Central memory CD8-positive, alpha-beta T cell (primary cell): Measurements from ENCODE around the gene ZRSR2.

Experiments
- ATAC-seq: fragments of 150-1000 bp; cut with Tn5 transposase; replicated peaks from 2 replicates; pipeline ENCODE4 v1.10.0; 2022; ENCODE audit warnings: mild to moderate bottlenecking, moderate FRiP score, moderate number of reproducible peaks; ENCODE audit not compliant: poor library complexity, severe bottlenecking; ENCODE audit errors: extremely low read depth
- DNase-seq, 2 donors: peaks; one replicate each; pipeline ENCODE4 v3.0.0; 2021; ENCODE audit warnings: low spot score in 2 of 2
- H3K27ac Mint-ChIP-seq: one replicate; pipeline ENCODE4 v1.8.0; 2022; ENCODE audit warnings: low read depth, mild to moderate bottlenecking, moderate library complexity, mixed read lengths
- H3K27me3 Mint-ChIP-seq: one replicate; pipeline ENCODE4 v1.8.0; 2022; ENCODE audit warnings: mixed read lengths
- H3K36me3 Mint-ChIP-seq: one replicate; pipeline ENCODE4 v1.8.0; 2022; ENCODE audit warnings: mild to moderate bottlenecking, moderate library complexity, mixed read lengths; ENCODE audit not compliant: insufficient read depth
- H3K4me1 Mint-ChIP-seq: one replicate; pipeline ENCODE4 v1.8.0; 2022; ENCODE audit warnings: mixed read lengths
- H3K4me3 Mint-ChIP-seq: one replicate; pipeline ENCODE4 v1.8.0; 2022; ENCODE audit warnings: mild to moderate bottlenecking, moderate library complexity, mixed read lengths
- H3K9me3 Mint-ChIP-seq: one replicate; pipeline ENCODE4 v1.8.0; 2022; ENCODE audit warnings: mixed read lengths

Gene ZRSR2

DNA sequence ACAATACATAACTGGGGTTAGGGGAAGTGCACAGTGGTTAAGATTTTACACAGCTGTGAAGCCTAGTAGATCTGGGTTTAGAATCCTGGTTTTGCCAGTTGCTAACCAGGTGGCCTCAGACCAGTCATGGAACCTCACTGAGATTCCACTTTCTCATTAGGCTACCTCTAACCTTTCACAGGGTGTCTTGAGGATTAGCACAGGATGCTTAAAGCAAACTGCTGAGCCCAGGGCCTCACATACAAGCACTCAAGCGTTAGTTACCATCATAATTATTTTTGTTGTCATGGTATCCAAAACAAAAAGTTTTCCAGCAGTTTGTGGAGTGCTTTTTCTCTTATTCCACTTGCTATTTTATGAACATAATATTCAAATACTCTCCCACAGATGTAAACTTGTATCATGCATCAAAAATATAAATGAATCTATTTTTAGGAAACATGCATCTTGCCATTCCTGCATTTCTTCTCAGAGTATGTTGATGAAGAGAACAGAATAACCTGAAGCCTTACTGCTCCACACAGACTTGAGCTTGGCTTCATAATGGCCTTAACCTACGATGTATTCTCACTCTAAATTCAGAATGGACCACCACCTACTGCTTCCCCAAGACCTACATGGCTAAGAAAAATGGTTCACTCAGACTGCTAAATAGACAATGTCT is 51.7 kb downstream of the ZRSR2 start:
- DNase-seq (no peak), ATAC-seq (no peak)
- Mint-ChIP-seq H3K27ac (no peak overlapping the region), H3K9me3 (no peaks in the 10 kb centered on the region), H3K27me3 (no peaks in the 10 kb centered on the region), H3K4me1 (peaks cover 4% of the 10 kb centered on the region), H3K4me3 (no peak overlapping the region), H3K36me3 (peaks cover 13% of the 10 kb centered on the region)

DNA sequence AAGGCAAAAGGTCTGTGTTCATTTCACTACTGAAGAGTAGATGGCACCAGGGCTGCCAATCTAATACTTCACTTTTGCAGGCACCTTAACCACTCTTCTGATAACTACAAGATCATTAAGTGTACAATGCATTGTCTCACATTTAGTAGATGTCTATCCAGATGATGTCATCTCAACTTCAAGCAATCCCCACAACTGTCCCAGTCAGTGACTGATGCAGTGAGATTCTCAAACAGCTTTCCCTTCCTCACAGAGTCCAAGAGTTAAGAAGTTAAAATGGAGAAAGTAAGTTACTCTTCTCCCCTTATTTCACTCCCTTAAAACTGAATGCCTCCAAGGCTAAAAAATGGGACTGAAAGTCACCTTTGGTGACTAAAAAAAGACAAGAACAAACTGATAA is 53.7 kb downstream of the ZRSR2 start:
- Mint-ChIP-seq H3K36me3 (peaks cover 15% of the 10 kb centered on the region), H3K27ac (no peak overlapping the region)
- no peak for ATAC-seq

DNA sequence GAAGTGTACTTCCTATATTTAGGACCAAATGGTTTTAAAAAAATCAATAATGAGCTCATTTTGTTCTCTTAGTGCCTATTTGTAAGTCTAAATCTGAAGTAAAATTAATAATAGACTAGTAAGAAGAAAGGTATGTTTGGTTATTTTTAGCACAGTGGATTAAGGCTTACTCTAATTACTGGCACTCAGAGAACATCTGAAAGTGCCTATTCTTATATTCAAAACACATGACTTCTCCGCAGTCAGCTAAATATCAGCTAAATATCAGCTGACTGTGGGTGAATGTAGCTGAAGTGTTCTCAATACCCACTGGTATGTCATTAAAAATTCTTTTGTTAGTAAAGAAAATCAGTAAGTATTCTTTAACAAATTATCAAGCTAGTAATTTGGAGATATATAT is 58.3 kb downstream of the ZRSR2 start:
- no peak for DNase-seq
- Mint-ChIP-seq H3K9me3 (no peaks in the 10 kb centered on the region), H3K4me1 (peaks cover 17% of the 10 kb centered on the region), H3K27ac (no peak overlapping the region), H3K27me3 (no peaks in the 10 kb centered on the region), H3K4me3 (no peak overlapping the region), H3K36me3 (peaks cover 16% of the 10 kb centered on the region)
- ATAC-seq, result no peak

More for the DNA sequence above, 53.7 kb downstream of the ZRSR2 start:
- DNase-seq, result no peak
- Mint-ChIP-seq H3K9me3 (no peaks in the 10 kb centered on the region), H3K4me3 (no peak overlapping the region), H3K4me1 (peaks cover 4% of the 10 kb centered on the region), H3K27me3 (no peaks in the 10 kb centered on the region)

DNA sequence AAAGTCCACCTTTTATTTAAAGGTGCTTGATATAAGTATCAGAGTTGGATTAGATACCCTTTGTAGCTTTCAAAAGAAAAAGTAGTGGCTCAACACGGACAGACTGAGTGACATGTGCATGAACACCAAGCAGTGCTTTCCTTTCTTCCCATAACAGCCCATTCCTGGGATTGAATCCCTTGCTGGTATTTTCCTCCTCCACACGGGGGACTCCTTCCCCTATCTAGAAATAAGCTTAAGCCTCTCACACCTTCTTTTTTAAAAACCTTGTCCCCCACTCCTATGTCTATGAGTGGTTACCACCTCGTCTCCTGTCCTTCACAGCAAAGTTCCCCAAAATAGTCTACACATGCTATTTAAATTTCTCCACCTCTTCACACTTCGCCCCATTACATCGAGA is 59.3 kb downstream of the ZRSR2 start:
- Mint-ChIP-seq H3K4me1 (peaks cover 14% of the 10 kb centered on the region), H3K27ac (peak overlapping the region; percentile 4), H3K4me3 (no peak overlapping the region), H3K36me3 (peaks cover 11% of the 10 kb centered on the region), H3K27me3 (no peaks in the 10 kb centered on the region), H3K9me3 (no peaks in the 10 kb centered on the region)
- DNase-seq (no peak), ATAC-seq (no peak)

DNA sequence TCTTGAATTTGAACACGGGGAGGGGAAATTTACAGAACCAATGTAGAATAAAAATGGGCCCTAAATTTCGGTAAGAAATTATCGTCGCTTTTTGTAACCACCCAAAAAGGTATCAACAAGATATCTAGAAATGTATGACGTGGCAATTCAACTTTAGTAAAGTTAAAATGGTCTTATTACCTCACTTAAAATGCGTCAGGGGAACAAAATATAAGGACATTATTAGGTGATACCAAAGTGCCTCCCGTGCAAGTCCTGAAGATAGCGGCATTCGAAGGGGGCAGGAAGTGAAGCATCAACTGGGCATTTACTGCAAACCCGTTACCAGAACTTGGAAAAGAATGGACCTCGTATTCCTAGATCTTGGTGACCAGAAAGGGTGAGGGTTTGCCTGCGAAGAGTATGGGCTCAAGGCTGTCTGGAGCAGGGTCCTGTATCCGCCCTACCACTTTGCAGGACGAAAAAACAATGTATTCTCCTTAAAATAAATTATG is 63.3 kb downstream of the ZRSR2 start:
- Mint-ChIP-seq H3K9me3 (no peaks in the 10 kb centered on the region), H3K36me3 (peaks cover 13% of the 10 kb centered on the region), H3K4me3 (peak overlapping the region; percentile 85), H3K27ac (no peak overlapping the region), H3K27me3 (no peaks in the 10 kb centered on the region), H3K4me1 (peaks cover 19% of the 10 kb centered on the region)
- DNase-seq, result no peak
- no peak for ATAC-seq

DNA sequence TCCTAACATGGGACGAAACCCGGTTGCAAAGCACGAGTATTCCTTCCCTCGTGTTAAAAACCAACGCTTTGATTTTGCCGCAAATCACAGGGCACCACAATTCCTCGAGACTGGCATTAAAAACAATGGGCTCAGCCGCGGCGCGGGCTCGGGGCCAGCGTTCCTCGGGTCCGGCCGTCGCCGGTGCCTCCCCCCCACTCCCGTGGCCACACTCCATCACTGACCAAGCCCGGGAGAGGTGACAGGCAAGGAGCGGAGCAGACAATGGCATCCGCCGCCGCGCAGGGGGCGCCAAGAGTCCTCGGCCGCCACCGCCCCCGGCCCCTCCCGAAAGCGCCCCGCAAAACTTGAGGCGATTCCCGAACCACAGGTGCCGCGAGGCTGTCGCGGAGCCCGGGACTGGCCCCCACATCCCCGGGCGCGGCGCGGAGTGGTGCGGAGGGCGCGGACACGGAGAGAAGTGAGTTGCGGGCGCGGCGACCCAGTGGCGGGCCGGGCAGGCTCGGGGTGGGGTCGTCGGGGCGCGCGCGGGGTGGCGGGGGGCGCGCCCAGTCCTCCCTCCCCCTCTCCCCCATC is 63.9 kb downstream of the ZRSR2 start:
- DNase-seq (peak in 1 of 2 donors; percentile 16), ATAC-seq (peak; percentile 14)
- no peaks in the 10 kb centered on the region for H3K9me3 Mint-ChIP-seq
- no peaks in the 10 kb centered on the region for H3K27me3 Mint-ChIP-seq
- H3K27ac Mint-ChIP-seq, result peak overlapping the region; percentile 96
- peaks cover 13% of the 10 kb centered on the region for H3K36me3 Mint-ChIP-seq
- peak overlapping the region; percentile 85 for H3K4me3 Mint-ChIP-seq
- H3K4me1 Mint-ChIP-seq, result peaks cover 19% of the 10 kb centered on the region

DNA sequence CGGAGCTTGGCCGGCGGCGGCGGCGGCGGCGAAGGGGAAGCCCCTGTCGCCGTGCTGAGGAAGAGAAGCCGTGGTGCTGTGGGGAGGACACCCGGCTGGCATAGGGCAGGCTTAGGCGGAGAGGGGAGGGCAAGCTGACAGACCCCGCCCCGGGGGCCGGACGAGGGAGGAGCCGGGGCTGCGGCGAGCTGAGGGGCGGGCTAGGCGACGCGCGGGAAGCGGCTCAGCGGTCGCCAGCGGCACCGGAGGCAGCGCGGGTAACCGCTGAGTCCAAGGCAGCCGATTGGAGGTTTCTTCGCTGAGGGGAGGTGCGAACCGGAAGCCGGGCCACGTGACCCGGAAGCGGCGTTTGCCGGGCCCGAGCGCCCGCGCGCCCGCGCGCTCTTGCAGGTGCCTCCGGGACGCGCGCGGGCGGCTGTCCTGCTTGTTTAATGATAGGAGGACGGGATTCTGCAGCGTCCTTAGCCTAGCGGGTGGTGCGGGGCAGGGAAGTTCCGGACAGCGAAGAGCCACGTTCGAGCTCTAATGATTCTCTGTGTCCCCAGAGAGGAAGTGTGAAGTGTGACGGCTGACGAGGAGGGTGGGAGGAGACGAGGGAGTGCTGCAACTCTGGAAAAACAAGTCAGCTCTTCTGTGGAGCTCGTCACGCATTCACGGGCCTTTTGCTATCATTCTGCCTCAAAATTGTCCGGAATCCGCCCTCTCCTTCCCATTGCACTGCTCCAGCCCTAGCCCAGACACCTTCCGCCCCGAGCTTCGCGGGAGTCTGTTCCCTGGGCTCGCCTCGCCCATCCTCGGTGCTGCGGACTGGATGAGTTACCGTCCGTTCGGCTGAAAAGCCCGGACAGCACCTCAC is 64.7 kb downstream of the ZRSR2 start, which contains the start of gene AP1S2:
AP1S2 (minus strand) TSS at position 102 of the 856 bp plus-strand sequence. CDS start 2,289 bp downstream, outside the sequence.
- Mint-ChIP-seq H3K4me1 (peaks cover 14% of the 10 kb centered on the region), H3K27me3 (no peaks in the 10 kb centered on the region), H3K9me3 (no peaks in the 10 kb centered on the region), H3K36me3 (peaks cover 13% of the 10 kb centered on the region), H3K27ac (peak within 1 kb of the TSS; percentile 96), H3K4me3 (peak within 1 kb of the TSS; percentile 85)
- ATAC-seq (peak; percentile 94), DNase-seq (peak; percentile 89 to 93)

DNA sequence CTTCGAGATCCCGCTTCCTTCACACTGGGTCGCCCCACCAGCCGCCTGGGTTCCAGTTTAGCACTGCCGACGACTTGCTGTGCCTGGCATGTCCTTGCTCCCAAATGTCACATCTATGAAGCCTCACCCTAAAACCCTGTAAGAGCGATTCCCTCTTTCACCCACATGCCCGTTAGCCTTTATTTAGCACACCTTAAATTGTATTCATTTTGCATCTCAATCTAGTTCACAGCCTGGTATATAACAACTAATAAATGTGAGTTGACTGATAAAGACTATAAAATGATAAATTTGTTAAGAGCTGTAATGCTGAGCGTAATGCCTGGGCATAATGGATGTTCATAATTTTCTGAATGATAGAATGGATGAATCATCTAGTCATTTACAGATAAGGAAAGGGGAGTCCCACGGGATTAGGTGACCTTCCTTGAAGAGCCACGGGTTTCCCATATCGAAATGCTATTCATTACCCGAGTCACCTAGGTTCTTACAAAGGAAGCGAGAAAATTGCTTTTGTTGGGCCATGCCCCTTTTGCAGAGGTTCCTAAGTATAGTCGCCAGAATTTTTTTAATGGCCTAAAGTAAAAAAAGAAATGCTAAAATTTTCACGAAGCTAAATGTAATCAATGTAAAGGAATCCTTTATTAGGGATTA is 65.4 kb downstream of the ZRSR2 start:
- ATAC-seq, result no peak
- peak overlapping the region; percentile 85 for H3K4me3 Mint-ChIP-seq
- peaks cover 13% of the 10 kb centered on the region for H3K36me3 Mint-ChIP-seq
- H3K4me1 Mint-ChIP-seq, result peaks cover 11% of the 10 kb centered on the region
- H3K9me3 Mint-ChIP-seq, result no peaks in the 10 kb centered on the region
- no peak for DNase-seq
- no peaks in the 10 kb centered on the region for H3K27me3 Mint-ChIP-seq
- peak overlapping the region; percentile 96 for H3K27ac Mint-ChIP-seq

DNA sequence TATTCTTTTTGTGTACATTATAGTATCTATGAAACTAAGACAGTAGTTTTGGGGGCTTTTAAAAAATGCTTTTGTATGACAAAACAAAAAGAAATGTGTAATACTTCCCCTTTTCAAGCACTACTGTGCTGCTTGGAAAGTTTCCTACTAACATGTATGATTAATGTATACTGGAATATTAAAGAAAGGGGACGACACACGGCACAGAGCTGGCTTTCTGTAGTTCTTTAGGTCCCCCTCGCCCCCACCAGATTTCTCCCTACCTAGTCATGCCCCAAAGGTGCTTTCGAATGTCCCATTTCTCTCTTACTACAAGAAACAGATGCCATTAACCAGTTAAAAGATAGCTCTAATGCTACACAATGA is 65.9 kb downstream of the ZRSR2 start:
- no peaks in the 10 kb centered on the region for H3K9me3 Mint-ChIP-seq
- H3K36me3 Mint-ChIP-seq, result peaks cover 11% of the 10 kb centered on the region
- no peak overlapping the region for H3K27ac Mint-ChIP-seq
- no peaks in the 10 kb centered on the region for H3K27me3 Mint-ChIP-seq
- no peak for ATAC-seq
- DNase-seq, result no peak
- no peak overlapping the region for H3K4me3 Mint-ChIP-seq
- peaks cover 6% of the 10 kb centered on the region for H3K4me1 Mint-ChIP-seq

DNA sequence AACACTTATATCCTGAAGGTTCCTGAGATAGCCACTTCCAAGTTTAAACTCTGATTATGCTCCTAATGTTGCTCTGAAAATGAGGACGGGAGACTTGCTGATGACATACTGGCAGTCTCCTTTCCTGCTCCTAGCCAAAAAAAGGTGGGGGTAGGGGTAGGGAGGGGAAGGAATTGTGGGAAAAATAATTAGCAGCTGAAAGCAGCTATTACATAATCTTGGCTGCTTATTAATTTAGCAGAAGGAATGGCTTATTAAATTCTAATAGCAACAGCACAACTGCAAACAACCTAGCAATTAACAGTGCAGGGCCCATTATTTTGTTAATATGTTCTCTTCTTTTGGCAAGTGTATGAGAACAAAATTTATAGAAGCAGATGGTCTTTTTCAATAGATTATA is 66.4 kb downstream of the ZRSR2 start:
- no peaks in the 10 kb centered on the region for H3K27me3 Mint-ChIP-seq
- DNase-seq, result no peak
- no peak for ATAC-seq
- H3K4me3 Mint-ChIP-seq, result no peak overlapping the region
- H3K27ac Mint-ChIP-seq, result no peak overlapping the region
- H3K4me1 Mint-ChIP-seq, result peaks cover 6% of the 10 kb centered on the region
- H3K9me3 Mint-ChIP-seq, result no peaks in the 10 kb centered on the region
- peaks cover 10% of the 10 kb centered on the region for H3K36me3 Mint-ChIP-seq

DNA sequence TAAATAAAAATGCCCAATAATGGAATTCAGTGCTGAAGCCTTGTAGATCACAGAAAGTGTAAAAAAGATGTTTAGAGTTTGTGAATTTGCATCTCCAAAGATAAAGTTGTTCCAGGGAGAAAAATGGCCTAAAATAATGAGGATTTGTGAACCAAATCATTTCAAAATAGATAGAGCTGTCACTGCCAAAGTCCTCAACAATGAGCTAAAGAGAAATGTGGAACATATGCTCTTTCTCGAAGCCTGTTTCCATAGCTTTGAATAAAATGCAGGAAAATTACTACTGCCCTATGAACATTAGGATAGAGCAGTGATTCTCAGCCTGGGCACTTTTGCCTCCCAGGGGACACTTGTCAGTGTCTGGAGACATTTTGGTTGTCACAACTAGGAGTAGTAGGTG is 67.8 kb downstream of the ZRSR2 start:
- no peaks in the 10 kb centered on the region for H3K9me3 Mint-ChIP-seq
- no peak overlapping the region for H3K27ac Mint-ChIP-seq
- no peak for DNase-seq
- ATAC-seq, result no peak
- H3K36me3 Mint-ChIP-seq, result peaks cover 8% of the 10 kb centered on the region
- peaks cover 6% of the 10 kb centered on the region for H3K4me1 Mint-ChIP-seq
- no peaks in the 10 kb centered on the region for H3K27me3 Mint-ChIP-seq
- H3K4me3 Mint-ChIP-seq, result no peak overlapping the region

DNA sequence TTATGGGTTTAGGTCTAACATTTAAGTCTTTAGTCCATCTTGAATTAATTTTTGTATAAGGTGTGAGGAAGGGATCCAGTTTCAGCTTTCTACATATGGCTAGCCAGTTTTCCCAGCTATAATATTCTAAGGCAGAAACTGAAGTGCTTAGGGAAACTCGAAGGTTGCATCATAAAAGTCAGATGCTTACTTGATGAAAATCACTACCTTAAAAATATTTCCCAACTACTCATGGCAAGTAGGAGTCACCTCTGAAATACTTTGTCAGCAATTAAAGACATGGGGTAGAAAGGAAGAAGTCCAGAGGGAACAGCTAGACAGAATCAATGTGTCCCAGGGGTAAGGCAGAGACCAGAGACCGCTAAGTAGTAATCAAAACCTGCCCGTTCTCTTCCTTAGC is 70.6 kb downstream of the ZRSR2 start:
- Mint-ChIP-seq H3K4me1 (no peaks in the 10 kb centered on the region), H3K4me3 (no peak overlapping the region), H3K27ac (no peak overlapping the region), H3K36me3 (no peaks in the 10 kb centered on the region), H3K9me3 (no peaks in the 10 kb centered on the region), H3K27me3 (no peaks in the 10 kb centered on the region)
- no peak for DNase-seq
- no peak for ATAC-seq
